ENCODE measurements around the gene DOK7.

- TF ChIP-seq CTCF (IDR thresholded peaks at IDR 0.05) (no peak), POLR2A (IDR thresholded peaks at IDR 0.05) (no peak), POLR2AphosphoS5 (IDR thresholded peaks at IDR 0.05) (no peak)
These were observed 39.7 kb upstream of the DOK7 start for GRCh38 chr4:3423406-3423805.
